Spleen (tissue), 7 donors: Measurements from ENCODE around the gene ADRA2B.

ENCODE experiments used
- CTCF ChIP-seq, 11 experiments: fragments of 200-600 bp in 7 of 11; fragments of 450-650 bp in 4 of 11; sonication (generic) in 4 of 11; IDR thresholded peaks in 8 of 11; conservative IDR thresholded peaks in 3 of 11; 1 replicate in 7 of 11; 2 replicates in 4 of 11; pipeline versions ENCODE4 v1.4.0 to v1.8.0; 2016 to 2021; ENCODE audit warnings: antibody characterized with exemption in 11 of 11, inconsistent platforms in 4 of 11, mild to moderate bottlenecking in 1 of 11
- POLR2A ChIP-seq, 3 donors: fragments of 450-650 bp; IDR thresholded peaks; one replicate each; pipeline ENCODE4 v1.5.1; 2017; ENCODE audit warnings: antibody characterized with exemption in 3 of 3, mild to moderate bottlenecking in 1 of 3
- donor health status: DM: no; HTN: no; CAD: no; lungs with moderate emphysema.
- donor health status: DM: no; HTN: no; CAD: no.
- donor health status: DM: no; HTN: no; CAD: no.

DNA sequence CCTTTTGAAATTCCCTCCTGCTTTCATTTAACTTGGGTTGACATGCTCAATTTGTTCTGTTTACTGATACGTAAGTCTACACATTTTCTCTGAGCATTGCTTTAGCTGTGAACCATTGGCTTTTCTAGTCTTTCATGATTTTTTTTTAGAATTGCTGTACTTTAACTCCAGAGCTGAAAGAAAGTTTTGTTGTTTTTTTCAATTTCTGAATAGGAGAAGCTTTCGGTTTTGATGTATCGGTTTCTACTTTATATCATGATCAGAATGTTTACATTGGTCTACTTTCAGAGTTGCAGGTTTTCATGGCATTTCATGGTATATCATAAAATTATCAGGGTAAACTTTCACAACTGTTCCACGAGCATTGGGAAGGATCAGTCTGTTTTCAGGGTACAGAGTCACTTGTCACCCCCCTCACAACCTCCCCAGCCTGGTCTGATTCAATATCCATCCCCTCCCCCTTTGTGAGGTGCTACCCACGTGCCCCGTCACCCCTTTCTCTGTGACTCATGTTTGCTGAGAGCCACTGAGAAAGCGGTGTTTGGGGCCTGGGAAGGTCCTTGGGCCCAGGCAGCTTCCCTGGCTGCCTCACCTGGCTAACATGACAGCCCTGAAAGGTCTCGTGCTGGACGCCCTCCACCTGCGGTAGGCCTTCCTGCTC is 14.9 kb upstream of the ADRA2B start:
- TF ChIP-seq CTCF (IDR thresholded peaks at IDR 0.05 in 8 of 11, conservative IDR thresholded peaks at IDR 0.05 in 3 of 11) (no peak), POLR2A (IDR thresholded peaks at IDR 0.05) (no peak)
